GM06990 (cell line): ENCODE results near the gene TAPBPL.
"Not testable (repeated sequence)": the region's sequence is repeated elsewhere in the genome, so short reads cannot be mapped to it uniquely, and the experiment has no call there.

ENCODE experiments used
- DNase-seq: peaks from one replicate; pipeline ENCODE4 v3.0.0-alpha.2; 2011; ENCODE audit not compliant: insufficient read length; ENCODE audit errors: extremely low read depth
- H3K27me3 ChIP-seq: replicated peaks from 2 replicates; pipeline ENCODE4 v1.6.0; 2011; ENCODE audit warnings: low read length; ENCODE audit not compliant: control insufficient read depth, insufficient read depth
- H3K36me3 ChIP-seq: 2 replicates; pipeline ENCODE4 v1.5.1; 2011; ENCODE audit warnings: low read length; ENCODE audit not compliant: control insufficient read depth, insufficient read depth
- H3K4me3 ChIP-seq: replicated peaks from 2 replicates; pipeline ENCODE4 v1.5.1; 2011; ENCODE audit warnings: low read depth, mild to moderate bottlenecking, control low read depth, low read length
- CTCF ChIP-seq: IDR thresholded peaks from 2 replicates; pipeline ENCODE4 v1.5.1; 2011; ENCODE audit warnings: low read length, control low read depth, mild to moderate bottlenecking, inconsistent platforms; ENCODE audit not compliant: insufficient read depth, poor library complexity, severe bottlenecking

The TAPBPL gene

DNA sequence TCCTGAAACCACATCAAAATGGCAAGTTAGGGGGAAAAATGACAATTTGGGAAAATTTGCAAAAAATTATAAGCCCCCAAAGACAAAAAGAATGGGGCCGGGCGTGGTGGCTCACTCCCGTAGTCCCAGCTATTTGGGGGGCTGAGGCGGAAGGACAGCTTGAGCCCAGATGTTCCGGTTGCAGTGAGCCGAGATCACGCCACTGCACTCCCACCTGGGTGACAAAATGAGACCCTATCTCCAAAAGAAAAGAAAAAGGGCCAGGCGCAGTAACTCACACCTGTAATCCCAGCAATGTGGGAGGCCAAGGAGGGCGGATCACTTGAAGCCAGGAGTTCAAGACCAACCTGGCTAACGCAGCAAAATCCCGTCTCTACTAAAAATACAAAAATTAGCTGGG is 20.6 kb downstream of the TAPBPL start:
- H3K4me3 ChIP-seq = no peak overlapping the region
- no peaks in the 10 kb centered on the region; the same call in 1 of the 2 replicates for H3K36me3 ChIP-seq
- no peak for DNase-seq
- no peaks in the 10 kb centered on the region for H3K27me3 ChIP-seq
- TF ChIP-seq CTCF = no peak

GRCh38 chr12:6475233-6475975 is 23.6 kb downstream of the TAPBPL start:
- DNase-seq = not testable (repeated sequence)

GRCh38 chr12:6476489-6476888 is 24.6 kb downstream of the TAPBPL start:
- no peak for DNase-seq
- H3K4me3 ChIP-seq = no peak overlapping the region

More at GRCh38 chr12:6475233-6475975, 23.6 kb downstream of the TAPBPL start:
- H3K27me3 ChIP-seq, H3K36me3 ChIP-seq, H3K4me3 ChIP-seq: not testable (repeated sequence)

GRCh38 chr12:6477601-6478377 is 25.9 kb downstream of the TAPBPL start:
- not testable (repeated sequence) for H3K36me3 ChIP-seq, DNase-seq, H3K4me3 ChIP-seq, H3K27me3 ChIP-seq

More at GRCh38 chr12:6476489-6476888, 24.6 kb downstream of the TAPBPL start:
- TF ChIP-seq CTCF = no peak
- Histone ChIP-seq H3K27me3 (no peaks in the 10 kb centered on the region), H3K36me3 (no peaks in the 10 kb centered on the region)

DNA sequence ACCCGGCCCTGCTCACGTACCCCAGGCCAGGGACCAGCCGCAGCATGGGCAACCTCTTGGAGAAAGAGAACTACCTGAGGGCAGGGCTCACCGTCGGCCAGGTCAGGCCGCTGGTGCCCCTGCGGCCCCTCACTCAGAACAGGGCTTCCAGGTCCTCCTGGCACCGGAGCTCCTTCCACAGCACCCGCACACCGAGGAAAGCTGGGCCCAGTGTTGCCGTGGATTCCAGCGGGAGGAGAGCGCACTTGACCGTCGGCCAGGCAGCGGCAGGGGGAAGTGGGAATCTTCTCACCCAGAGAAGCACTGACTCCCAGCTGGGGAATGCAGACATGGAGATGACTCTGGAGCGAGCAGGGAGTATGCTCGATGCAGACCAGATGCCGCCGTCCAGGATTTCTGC is 26.6 kb downstream of the TAPBPL start:
- no peak for TF ChIP-seq CTCF
- H3K4me3 ChIP-seq = no peak overlapping the region
- no peak for DNase-seq
- no peaks in the 10 kb centered on the region for H3K36me3 ChIP-seq
- no peaks in the 10 kb centered on the region for H3K27me3 ChIP-seq

GRCh38 chr12:6488240-6488639 is 36.4 kb downstream of the TAPBPL start:
- TF ChIP-seq CTCF = no peak
- Histone ChIP-seq H3K36me3 (peaks cover 2% of the 10 kb centered on the region), H3K4me3 (no peak overlapping the region), H3K27me3 (no peaks in the 10 kb centered on the region)
- no peak for DNase-seq
